ENCODE data around the gene CDKN2C.

CDKN2C gene

DNA sequence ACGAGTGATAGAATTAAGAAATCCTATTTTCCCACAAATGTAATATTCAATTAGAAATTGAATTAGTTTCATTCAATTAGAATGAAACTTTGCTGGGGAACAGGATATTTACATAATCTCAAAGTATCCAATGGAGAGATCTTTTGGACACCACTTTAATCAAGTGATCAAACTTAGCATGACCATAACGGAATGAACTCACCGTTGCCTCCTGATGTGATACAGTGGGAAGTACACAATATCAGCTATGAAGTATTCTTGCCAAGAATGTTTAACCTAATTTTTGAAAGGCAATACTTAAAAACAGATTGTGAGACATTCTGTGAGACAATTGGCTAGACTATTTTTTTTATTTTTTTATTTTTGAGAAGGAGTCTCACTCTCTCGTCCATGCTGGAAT, 16.6 kb downstream of the CDKN2C start:
- no peak overlapping the region for H3K4me3 ChIP-seq (replicated peaks; ENCODE audit: insufficient read depth, low read length)
- DNase-seq (ENCODE audit: low read depth in 1 of 2, low spot score in 1 of 2): no peak
- H3K27me3 ChIP-seq (ENCODE audit: insufficient read depth, poor library complexity, severe bottlenecking): no peaks in the 10 kb centered on the region
- TF ChIP-seq GABPA (IDR thresholded peaks at IDR 0.05; ENCODE audit: low read depth) (no peak), POLR2AphosphoS5 (IDR thresholded peaks at IDR 0.05; ENCODE audit: low read depth) (no peak), SPI1 (IDR thresholded peaks at IDR 0.05; ENCODE audit: borderline replicate concordance, low read depth) (no peak)
- TF ChIP-seq, protein P1, sequence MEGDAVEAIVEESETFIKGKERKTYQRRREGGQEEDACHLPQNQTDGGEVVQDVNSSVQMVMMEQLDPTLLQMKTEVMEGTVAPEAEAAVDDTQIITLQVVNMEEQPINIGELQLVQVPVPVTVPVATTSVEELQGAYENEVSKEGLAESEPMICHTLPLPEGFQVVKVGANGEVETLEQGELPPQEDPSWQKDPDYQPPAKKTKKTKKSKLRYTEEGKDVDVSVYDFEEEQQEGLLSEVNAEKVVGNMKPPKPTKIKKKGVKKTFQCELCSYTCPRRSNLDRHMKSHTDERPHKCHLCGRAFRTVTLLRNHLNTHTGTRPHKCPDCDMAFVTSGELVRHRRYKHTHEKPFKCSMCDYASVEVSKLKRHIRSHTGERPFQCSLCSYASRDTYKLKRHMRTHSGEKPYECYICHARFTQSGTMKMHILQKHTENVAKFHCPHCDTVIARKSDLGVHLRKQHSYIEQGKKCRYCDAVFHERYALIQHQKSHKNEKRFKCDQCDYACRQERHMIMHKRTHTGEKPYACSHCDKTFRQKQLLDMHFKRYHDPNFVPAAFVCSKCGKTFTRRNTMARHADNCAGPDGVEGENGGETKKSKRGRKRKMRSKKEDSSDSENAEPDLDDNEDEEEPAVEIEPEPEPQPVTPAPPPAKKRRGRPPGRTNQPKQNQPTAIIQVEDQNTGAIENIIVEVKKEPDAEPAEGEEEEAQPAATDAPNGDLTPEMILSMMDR (IDR thresholded peaks at IDR 0.05; ENCODE audit: insufficient read depth, low read length): no peak
- TF ChIP-seq, protein P2, sequence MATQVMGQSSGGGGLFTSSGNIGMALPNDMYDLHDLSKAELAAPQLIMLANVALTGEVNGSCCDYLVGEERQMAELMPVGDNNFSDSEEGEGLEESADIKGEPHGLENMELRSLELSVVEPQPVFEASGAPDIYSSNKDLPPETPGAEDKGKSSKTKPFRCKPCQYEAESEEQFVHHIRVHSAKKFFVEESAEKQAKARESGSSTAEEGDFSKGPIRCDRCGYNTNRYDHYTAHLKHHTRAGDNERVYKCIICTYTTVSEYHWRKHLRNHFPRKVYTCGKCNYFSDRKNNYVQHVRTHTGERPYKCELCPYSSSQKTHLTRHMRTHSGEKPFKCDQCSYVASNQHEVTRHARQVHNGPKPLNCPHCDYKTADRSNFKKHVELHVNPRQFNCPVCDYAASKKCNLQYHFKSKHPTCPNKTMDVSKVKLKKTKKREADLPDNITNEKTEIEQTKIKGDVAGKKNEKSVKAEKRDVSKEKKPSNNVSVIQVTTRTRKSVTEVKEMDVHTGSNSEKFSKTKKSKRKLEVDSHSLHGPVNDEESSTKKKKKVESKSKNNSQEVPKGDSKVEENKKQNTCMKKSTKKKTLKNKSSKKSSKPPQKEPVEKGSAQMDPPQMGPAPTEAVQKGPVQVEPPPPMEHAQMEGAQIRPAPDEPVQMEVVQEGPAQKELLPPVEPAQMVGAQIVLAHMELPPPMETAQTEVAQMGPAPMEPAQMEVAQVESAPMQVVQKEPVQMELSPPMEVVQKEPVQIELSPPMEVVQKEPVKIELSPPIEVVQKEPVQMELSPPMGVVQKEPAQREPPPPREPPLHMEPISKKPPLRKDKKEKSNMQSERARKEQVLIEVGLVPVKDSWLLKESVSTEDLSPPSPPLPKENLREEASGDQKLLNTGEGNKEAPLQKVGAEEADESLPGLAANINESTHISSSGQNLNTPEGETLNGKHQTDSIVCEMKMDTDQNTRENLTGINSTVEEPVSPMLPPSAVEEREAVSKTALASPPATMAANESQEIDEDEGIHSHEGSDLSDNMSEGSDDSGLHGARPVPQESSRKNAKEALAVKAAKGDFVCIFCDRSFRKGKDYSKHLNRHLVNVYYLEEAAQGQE (IDR thresholded peaks at IDR 0.05; ENCODE audit: insufficient replicate concordance, low read depth): no peak
- H3K27ac ChIP-seq (replicated peaks): no peak overlapping the region

DNA sequence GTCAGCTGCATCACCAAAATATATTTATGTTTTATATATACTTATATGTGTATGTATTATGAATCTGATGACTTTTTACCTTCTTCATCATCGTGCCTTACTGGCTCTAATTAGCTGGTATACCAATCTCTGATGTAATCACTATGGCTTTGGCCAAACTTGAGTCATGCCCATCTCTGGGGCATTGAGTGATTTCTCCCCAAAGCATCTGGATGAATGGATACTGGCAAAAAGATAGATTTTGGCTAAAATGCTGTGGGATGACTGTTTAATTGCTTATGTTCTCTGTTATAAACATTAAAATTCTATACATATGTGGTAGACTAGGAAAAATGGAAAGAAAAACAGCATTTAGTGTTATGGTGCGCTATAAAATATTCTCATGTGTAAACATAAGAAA, 19.6 kb downstream of the CDKN2C start:
- DNase-seq (ENCODE audit: low read depth in 1 of 2, low spot score in 1 of 2): no peak
- Histone ChIP-seq H3K4me3 (replicated peaks; ENCODE audit: insufficient read depth, low read length) (no peak overlapping the region), H3K27me3 (ENCODE audit: insufficient read depth, poor library complexity, severe bottlenecking) (no peaks in the 10 kb centered on the region), H3K27ac (replicated peaks) (no peak overlapping the region)
- TF ChIP-seq POLR2AphosphoS5 (IDR thresholded peaks at IDR 0.05; ENCODE audit: low read depth): no peak
- TF ChIP-seq, protein P2 (IDR thresholded peaks at IDR 0.05; ENCODE audit: insufficient replicate concordance, low read depth): no peak
- TF ChIP-seq SPI1 (IDR thresholded peaks at IDR 0.05; ENCODE audit: borderline replicate concordance, low read depth): no peak
- TF ChIP-seq GABPA (IDR thresholded peaks at IDR 0.05; ENCODE audit: low read depth): no peak
- TF ChIP-seq, protein P1 (IDR thresholded peaks at IDR 0.05; ENCODE audit: insufficient read depth, low read length): no peak

DNA sequence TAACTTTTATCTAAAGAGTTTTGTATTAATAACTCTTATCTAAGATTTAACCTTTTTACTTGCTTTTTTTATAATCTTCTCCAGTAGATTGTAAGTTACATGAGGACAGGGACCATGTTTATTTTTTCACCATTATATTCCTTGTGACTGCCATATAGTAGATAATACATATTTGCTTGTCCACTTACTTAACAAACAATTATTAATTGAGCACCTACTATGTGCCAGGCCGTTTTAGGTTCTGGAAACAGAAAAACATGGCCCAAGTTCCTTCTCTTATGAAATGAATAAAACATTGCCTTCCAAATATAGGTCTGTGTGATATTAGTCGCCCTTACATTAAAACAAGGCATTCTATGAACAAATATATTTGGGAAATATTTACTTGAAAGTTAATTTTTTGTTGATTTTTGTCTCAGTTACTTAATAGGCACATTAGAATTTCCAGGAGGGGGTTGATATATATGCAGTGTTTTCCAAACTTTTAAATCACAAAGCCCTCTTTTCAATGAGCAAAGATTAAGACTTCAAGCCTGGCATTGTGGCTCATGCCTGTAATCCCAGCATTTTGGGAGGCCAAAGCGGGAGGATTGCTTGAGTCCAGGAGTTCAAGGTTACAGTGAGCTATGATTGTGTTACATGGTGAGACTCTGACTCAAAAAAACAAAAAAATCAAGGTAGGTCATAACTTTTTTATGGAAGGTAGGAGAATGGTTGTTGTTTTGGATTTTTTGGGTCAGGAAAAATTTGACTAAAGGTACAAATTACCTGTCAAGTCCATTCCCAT, 22.7 kb downstream of the CDKN2C start:
- no peak for DNase-seq (ENCODE audit: low read depth in 1 of 2, low spot score in 1 of 2)
- TF ChIP-seq, protein P1 (IDR thresholded peaks at IDR 0.05; ENCODE audit: insufficient read depth, low read length): no peak
- TF ChIP-seq POLR2AphosphoS5 (IDR thresholded peaks at IDR 0.05; ENCODE audit: low read depth) (no peak), SPI1 (IDR thresholded peaks at IDR 0.05; ENCODE audit: borderline replicate concordance, low read depth) (no peak), GABPA (IDR thresholded peaks at IDR 0.05; ENCODE audit: low read depth) (no peak)
- TF ChIP-seq, protein P2 (IDR thresholded peaks at IDR 0.05; ENCODE audit: insufficient replicate concordance, low read depth): no peak
- no peak overlapping the region for H3K4me3 ChIP-seq (replicated peaks; ENCODE audit: insufficient read depth, low read length)
- no peaks in the 10 kb centered on the region for H3K27me3 ChIP-seq (ENCODE audit: insufficient read depth, poor library complexity, severe bottlenecking)
- H3K27ac ChIP-seq (replicated peaks): no peak overlapping the region
